ENCODE measurements around the gene IL33.

GRCh38 chr9:6194934-6195333 lies 20.7 kb upstream of the IL33 start:
- TF ChIP-seq CTCF (conservative IDR thresholded peaks at IDR 0.05 in 1 of 2, IDR thresholded peaks at IDR 0.05 in 1 of 2; ENCODE audit: extremely low read depth in 1 of 2, insufficient read depth in 1 of 2, low read depth in 1 of 2, low read length in 2 of 2): peak; percentile 37 to 41
- no peak for TF ChIP-seq EZH2 (IDR thresholded peaks at IDR 0.05; ENCODE audit: borderline replicate concordance, low read length)
